SKM-1 (cell line): ENCODE data around the gene TRPV2.
"Not testable (repeated sequence)": the region's sequence is repeated elsewhere in the genome, so short reads cannot be mapped to it uniquely, and the experiment has no call there.

ENCODE experiments used
- DNase-seq: peaks from one replicate; lab custom pipeline; 2025; ENCODE audit not compliant: unreplicated experiment; lab: John Stamatoyannopoulos, UW

TRPV2 gene

GRCh38 chr17:16435925-16436886, 20.8 kb downstream of the TRPV2 start:
- no peak for DNase-seq

GRCh38 chr17:16437083-16437482, 21.7 kb downstream of the TRPV2 start:
- DNase-seq, result no peak

- no peak for DNase-seq
These were observed 22.8 kb downstream of the TRPV2 start for GRCh38 chr17:16438173-16438556.

GRCh38 chr17:16438557-16439302, 23.4 kb downstream of the TRPV2 start:
- peak; percentile 96 for DNase-seq

GRCh38 chr17:16439303-16439791, 24.0 kb downstream of the TRPV2 start:
- no peak for DNase-seq

GRCh38 chr17:16439811-16440351, 24.5 kb downstream of the TRPV2 start:
- DNase-seq, result peak; percentile 60

GRCh38 chr17:16440354-16440753, 25.0 kb downstream of the TRPV2 start:
- DNase-seq, result not testable (repeated sequence)

GRCh38 chr17:16440901-16441629, 25.7 kb downstream of the TRPV2 start:
- DNase-seq, result no peak

GRCh38 chr17:16442141-16442540, 26.8 kb downstream of the TRPV2 start:
- peak; percentile 82 for DNase-seq

- DNase-seq, result no peak
These were observed 27.5 kb downstream of the TRPV2 start for GRCh38 chr17:16442594-16443510.

- DNase-seq, result no peak
These were observed 28.3 kb downstream of the TRPV2 start for GRCh38 chr17:16443511-16444257.

- DNase-seq, result no peak
These were observed 29.0 kb downstream of the TRPV2 start for GRCh38 chr17:16444258-16444886.

- DNase-seq, result no peak
These were observed 31.1 kb downstream of the TRPV2 start for GRCh38 chr17:16446338-16446983.

GRCh38 chr17:16447676-16448075, 32.3 kb downstream of the TRPV2 start:
- no peak for DNase-seq

- DNase-seq, result no peak
These were observed 33.1 kb downstream of the TRPV2 start for GRCh38 chr17:16448490-16448889.

GRCh38 chr17:16449121-16449570, 33.8 kb downstream of the TRPV2 start:
- DNase-seq, result no peak

GRCh38 chr17:16450028-16450427, 34.7 kb downstream of the TRPV2 start:
- DNase-seq, result no peak

- DNase-seq, result not testable (repeated sequence)
These were observed 36.9 kb downstream of the TRPV2 start for GRCh38 chr17:16452268-16452667.
